GM18505 (cell line): Measurements from ENCODE around the gene HSPA12A.

Experiments used
- ATAC-seq: cut with Tn5 transposase; IDR thresholded peaks from one replicate; pipeline ENCODE4 v1.9.1; 2021; ENCODE audit not compliant: unreplicated experiment
- POLR2A ChIP-seq: IDR thresholded peaks from 4 replicates; pipeline ENCODE4 v1.6.1; 2011; ENCODE audit warnings: borderline replicate concordance; ENCODE audit not compliant: insufficient read depth, insufficient read length; ENCODE audit errors: extremely low read depth

HSPA12A gene, protein sequence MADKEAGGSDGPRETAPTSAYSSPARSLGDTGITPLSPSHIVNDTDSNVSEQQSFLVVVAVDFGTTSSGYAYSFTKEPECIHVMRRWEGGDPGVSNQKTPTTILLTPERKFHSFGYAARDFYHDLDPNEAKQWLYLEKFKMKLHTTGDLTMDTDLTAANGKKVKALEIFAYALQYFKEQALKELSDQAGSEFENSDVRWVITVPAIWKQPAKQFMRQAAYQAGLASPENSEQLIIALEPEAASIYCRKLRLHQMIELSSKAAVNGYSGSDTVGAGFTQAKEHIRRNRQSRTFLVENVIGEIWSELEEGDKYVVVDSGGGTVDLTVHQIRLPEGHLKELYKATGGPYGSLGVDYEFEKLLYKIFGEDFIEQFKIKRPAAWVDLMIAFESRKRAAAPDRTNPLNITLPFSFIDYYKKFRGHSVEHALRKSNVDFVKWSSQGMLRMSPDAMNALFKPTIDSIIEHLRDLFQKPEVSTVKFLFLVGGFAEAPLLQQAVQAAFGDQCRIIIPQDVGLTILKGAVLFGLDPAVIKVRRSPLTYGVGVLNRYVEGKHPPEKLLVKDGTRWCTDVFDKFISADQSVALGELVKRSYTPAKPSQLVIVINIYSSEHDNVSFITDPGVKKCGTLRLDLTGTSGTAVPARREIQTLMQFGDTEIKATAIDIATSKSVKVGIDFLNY

DNA sequence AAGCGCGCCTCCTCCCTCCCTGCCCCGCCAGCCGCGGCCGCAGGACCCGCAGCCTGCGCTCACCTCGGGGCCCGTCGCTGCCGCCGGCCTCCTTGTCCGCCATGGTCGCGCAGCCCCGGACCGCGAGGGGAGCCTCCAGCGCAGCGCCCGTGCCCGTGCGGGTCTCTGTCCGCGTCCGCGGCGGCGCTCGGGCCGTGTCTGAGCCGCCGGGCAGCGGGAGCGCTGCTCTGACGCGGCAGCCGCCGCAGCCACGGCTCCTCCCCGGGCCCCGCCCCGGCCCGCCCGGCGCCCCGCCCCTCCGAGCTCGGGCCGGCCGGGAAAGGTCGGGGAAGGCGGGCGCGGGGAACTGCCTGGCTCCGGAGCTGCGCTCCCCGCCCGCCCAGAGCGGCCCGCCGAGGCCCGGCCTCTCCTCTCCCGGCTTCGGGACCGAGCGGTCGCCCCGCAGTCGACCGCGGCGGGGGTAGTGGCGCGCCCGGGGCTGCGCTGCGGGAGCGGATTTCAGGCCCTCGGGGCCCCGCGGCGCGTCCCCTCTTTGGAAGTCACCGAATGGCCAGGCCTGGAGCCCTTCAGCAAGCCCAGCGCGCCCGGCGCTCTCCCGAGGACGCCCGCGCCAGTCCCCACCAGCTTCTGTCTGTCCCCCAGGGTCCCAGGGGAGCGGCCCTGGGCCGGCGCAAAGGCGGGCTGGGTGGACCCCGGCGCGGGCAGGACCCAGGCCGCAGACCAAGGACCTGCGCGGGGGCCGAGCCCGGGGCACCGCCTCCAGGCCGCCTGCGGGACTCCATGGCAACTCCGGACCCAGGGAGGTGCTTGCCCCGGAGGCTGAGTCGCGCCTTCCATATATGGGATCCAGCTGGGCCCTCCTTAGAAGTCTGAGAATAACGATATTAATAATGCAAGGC is at the start of gene HSPA12A:
HSPA12A (minus strand) TSS at position 200 of the 899 bp plus-strand sequence; CDS start at position 103, 97 bp downstream.
- peak; percentile 92 for ATAC-seq
- no peak for TF ChIP-seq POLR2A

DNA sequence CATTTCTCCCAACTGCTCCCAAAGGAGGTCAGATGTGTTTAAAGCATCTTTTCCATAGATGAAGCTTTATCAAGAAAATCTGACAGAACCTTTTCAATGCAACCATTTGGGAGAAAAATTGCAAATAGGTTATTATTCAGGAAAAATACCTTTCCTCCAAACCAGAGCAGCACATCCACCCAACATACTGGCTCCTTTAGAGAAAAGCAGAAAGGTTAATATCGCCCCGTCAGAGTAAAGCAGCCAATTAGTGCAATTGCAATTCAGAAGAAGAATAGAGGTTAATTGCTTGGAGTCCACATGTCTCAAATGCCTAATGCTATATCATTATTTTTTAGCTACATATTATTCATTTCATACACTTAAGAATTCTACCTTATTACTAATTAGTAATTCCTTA is 48.9 kb upstream of the HSPA12A start:
- no peak for ATAC-seq
- no peak for TF ChIP-seq POLR2A

DNA sequence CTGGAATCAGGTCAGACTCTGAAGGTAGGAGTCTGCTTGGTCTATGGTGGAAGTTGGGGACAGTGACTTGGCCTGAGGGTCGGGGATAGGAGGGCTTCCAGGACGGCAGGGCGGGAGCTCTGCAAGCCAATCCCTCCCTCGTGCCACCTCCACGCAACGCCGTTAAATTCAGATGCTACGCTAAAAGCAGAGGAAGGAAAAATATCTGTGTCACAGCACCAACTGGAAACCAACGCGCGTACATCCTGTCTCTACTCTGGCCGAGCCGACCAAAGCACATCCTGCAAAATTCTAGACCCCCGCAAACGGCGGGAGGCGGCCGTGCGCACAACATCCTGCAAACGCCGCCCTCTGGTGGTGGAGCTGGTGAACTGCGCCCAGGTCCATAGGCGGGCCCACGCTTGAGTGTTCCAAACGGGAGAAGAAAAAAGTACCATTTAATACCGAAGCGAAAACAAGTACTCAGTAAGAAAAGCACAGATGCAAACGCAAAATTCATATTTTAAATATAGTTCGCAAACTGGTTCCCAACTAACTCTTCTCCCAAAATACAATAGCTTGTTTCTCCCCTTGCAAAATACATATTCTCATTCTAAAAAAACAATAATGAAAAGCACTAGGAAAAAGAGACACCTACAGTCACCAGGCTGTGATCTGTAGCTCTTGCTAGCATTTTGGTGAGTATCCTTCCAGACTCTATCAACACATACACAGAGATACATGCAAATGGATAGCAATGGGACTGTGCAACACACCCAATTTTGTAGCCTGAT is 45.7 kb upstream of the HSPA12A start:
- peak; percentile 79 for ATAC-seq

DNA sequence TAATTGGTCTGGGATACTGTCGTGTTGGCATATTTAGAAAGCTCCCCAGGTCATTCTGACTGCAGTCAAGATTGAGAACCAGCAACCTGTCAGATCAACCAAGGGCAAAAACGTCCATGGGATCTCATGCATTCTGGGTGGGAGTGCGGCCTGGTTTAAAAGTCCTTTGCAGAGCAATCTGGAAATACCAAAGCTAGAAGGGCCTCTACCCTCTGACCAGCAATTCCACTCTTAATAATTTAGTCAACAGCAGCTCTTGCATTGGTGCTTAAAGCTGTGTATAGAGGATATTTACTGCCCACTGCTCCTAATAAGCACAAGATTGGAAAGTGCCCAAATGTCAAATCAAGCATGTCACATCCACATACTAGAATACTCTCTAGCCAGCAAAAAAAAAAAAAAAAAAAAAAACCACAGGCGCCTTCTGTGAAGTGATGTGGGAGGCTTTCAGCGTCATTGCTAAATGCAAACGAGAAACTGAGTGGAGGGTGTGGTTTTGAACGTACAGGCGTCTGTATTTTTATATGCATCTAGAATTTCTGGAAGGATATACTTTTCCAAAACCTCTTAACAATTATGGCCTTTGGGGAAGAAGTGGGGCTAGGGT is 44.8 kb upstream of the HSPA12A start:
- ATAC-seq, result no peak
- TF ChIP-seq POLR2A, result no peak

More for the DNA sequence above, 45.7 kb upstream of the HSPA12A start:
- TF ChIP-seq POLR2A, result no peak

DNA sequence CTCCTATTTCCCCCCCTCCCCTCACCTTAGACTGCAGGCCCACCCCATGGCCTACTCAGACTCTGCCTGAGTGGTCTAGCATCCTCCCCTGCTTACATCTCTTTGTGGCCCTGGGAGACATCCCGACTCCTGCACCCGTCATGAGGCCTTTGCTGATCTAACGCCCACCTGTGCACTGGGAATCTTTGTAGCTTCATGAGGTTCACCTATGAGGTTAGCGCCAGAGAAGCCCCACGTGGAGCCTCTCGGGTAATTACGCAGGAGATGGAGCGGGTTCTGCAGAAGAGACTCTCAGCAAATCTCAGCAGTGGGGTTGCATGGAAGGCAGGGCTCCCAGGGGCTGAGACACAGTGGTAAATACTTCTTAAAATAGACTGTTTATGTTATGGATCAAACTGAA is 43.5 kb upstream of the HSPA12A start:
- no peak for ATAC-seq
- no peak for TF ChIP-seq POLR2A

DNA sequence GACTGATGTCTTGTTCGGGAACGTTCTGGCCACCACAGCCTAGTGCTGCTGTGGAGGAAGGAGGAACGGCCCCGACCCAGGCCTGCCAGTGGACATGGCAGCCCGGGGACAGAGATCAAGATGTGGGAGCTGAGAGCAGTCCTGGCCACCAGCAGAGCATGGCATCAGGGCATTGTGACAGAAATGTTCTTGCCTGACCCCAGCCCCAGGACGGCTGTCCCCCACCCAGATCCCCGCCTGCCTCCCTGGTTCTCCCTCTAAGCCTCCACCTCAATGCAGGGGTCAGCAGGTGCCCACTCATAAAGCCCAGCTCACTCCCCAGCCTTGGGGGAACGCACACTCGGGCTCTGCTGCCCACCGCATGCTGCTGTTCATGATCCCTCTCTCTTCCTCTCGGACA is 42.9 kb upstream of the HSPA12A start:
- TF ChIP-seq POLR2A, result no peak
- ATAC-seq, result no peak

DNA sequence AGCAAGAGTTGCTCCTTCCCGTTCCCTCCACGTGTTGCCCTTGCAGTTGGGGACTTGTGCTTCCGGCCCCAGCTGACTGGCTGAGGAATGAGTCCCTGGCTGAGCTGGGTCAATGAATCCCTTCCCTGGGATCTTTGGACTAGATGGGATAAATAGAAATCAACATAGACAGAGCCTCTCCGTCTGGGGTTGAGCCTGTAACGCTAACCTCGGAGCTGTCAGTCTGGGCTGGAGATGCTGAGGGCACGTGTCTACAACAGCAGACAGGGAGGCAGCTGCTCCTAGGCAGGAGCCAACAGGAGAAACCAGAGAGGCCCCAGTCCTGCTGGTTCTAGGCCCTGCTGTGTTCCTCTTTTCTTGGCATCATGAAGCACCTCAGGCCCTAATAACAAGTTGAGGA is 42.3 kb upstream of the HSPA12A start:
- TF ChIP-seq POLR2A, result no peak
- no peak for ATAC-seq

DNA sequence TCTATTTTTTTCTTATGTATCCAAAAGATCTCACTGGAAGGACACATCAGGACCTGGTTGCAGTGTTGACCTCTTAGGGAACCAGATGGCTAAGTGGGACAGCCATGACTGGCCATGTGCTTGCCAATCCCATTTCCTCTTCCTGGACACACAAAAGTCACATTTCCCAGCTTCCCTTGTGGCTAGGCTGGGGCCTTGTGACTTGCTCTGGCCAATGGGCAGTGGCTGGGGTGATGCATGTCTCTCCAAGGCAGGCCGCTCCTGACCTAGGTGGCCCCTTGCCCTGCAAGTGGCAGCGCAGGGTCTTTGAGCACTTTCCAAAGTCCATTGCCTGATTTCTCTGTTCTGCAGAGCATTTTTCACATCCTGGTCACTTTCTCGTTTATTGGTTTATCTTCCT is 41.7 kb upstream of the HSPA12A start:
- no peak for TF ChIP-seq POLR2A
- no peak for ATAC-seq

DNA sequence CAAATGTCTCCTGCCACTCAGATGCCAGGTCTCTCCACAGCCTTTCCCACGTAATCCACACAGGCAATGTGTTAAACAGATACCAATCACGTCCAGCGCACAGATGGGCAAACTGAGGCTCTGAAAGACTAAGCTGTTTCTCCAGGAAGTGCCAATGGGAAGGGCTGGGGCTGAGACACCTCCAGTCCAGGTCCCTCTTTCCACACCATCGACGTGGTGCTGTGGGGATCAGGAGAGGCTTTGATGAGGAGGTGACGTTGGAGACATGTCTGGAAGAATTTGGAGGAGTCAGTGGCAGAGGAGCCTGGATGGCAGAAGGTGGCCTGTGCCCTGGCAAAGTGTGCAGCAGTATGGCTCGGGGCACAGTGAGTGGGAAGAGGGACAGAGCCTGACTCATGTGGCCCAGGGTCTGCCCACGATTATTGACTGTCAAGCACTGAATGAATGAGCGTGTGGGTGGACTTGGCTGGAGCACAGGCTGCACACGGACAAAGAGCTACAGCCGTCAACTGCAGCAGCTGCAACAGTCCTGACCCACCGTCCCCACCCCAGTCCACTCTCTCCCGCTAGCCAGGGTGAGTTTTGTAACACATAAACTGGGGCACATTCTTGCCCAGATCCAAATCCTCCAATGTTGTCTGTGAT is 40.8 kb upstream of the HSPA12A start:
- TF ChIP-seq POLR2A, result no peak
- no peak for ATAC-seq

DNA sequence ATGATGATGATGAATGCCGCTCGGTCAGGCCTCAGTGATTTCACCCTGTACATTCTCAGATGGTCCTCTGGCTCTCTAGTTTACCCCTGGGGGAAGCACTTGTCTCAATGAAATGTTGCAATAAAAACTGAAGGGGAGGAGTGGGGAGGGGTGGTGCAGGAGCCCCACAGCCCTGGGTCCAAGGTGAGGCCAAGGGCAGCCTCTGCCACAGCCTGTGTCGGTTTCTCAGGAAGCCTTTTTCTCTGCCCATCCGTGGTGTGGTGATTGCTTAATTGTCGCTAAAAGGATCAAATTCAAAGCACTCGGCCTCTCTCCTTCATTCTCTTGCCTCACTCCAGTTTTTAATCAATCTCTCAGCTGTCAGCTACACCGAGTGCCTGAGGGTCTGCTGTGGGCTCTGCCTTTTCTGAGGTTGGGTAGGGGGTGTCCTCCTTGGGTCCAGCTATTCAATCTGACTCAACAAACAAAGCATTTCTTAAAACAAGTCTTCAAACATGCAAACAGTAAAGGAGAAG is 39.1 kb upstream of the HSPA12A start:
- TF ChIP-seq POLR2A, result no peak
- ATAC-seq, result no peak

DNA sequence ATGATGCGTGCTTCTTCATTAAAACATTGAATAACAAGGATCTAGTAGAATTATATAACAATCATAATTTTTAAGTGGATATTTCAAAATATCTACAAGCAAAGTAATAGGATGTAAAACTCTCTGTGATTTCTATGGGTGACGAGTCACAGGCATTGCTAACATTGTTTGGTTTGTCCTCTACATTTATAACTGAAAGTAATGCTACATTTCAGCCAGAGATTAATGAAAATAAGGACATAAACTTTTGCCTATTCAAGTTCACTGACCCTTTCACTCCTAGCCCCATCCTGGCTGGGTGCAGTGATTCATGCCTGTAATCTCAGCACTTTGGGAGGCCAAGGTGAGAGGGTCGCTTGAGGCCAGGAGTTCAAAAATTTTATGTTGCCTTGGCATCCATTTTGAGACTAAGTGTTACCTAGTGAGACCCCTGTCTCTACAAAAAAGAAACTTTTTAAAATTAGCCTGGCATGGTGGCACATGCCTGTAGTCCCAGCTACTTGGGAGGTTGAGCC is 38.4 kb upstream of the HSPA12A start:
- TF ChIP-seq POLR2A, result no peak
- no peak for ATAC-seq
